ENCODE results near the gene AEBP2. TPM values are rescaled to one million over a fixed set of nuclear protein-coding genes. Genes with fewer than 3 reads are reported as not detected.

The AEBP2 gene
- total and polyA plus RNA-seq, 2 of the 4 experiments (the other 2 are of a cell fraction): 15.5 to 21.7 TPM

GRCh38 chr12:19440916-19441315, 1.6 kb downstream of the AEBP2 start:
- Histone ChIP-seq H3K56ac (ENCODE audit: extremely low read depth, insufficient read depth, low read length) (0 out of 2 replicates have a peak overlapping the region, but pooled peaks have one; percentile 70), H3K18ac (ENCODE audit: low read depth, low read length) (peak overlapping the region; percentile 91), H3K14ac (replicated peaks; ENCODE audit: low read depth, low read length) (no peak overlapping the region), H4K5ac (ENCODE audit: low read depth, low read length) (no peak overlapping the region), H2BK120ac (ENCODE audit: low read depth, low read length) (no peak overlapping the region), H3K79me1 (ENCODE audit: low read depth in 1 of 2, low read length in 2 of 2) (peaks cover 0 to 23% of the 10 kb centered on the region in 2 experiments; a peak in 2 of 4 replicates), H3K36me3 (ENCODE audit: control insufficient read depth, insufficient read depth, low read length) (peaks cover 7% of the 10 kb centered on the region), H3K23ac (ENCODE audit: low read depth, low read length) (peak overlapping the region; percentile 99; the same call in 1 of the 2 replicates), H3K9me3 (ENCODE audit: control insufficient read depth, insufficient read depth, low read length) (no peaks in the 10 kb centered on the region), H4K8ac (ENCODE audit: low read depth in 2 of 2, low read length in 2 of 2) (peak overlapping the region; percentile 86; a peak in 3 of 4 replicates), H4K91ac (ENCODE audit: insufficient read depth, low read depth, low read length) (no peak overlapping the region), H3K27ac (ENCODE audit: insufficient read depth, low read length) (peak overlapping the region; percentile 97; the same call in 1 of the 2 replicates), H3K4me3 (ENCODE audit: insufficient read depth, low read depth, low read length) (peak overlapping the region; percentile 100), H2BK5ac (ENCODE audit: low read depth, low read length, poor library complexity, severe bottlenecking) (peak overlapping the region; percentile 89), H2AK5ac (ENCODE audit: low read depth, low read length) (no peak overlapping the region), H3K9me1 (ENCODE audit: insufficient read depth, low read length) (peaks cover 4% of the 10 kb centered on the region; the same call in 1 of the 2 replicates), H4K20me1 (ENCODE audit: insufficient read depth, low read length) (peaks cover 47% of the 10 kb centered on the region), H3K4me1 (ENCODE audit: control insufficient read depth, insufficient read depth, low read length) (no peaks in the 10 kb centered on the region), H3K4ac (ENCODE audit: low read depth, low read length) (peak overlapping the region; percentile 97; the same call in 1 of the 2 replicates), H2BK20ac (ENCODE audit: low read depth, low read length) (no peak overlapping the region), H3K9ac (ENCODE audit: low read depth, low read length) (peak overlapping the region; percentile 100), H2BK15ac (ENCODE audit: low read depth, low read length) (peak overlapping the region; percentile 50; the same call in 1 of the 3 replicates), H2AK9ac (replicated peaks; ENCODE audit: low read depth, low read length, poor library complexity) (no peak overlapping the region), H2AFZ (replicated peaks; ENCODE audit: low read length, poor library complexity) (no peak overlapping the region), H3K4me2 (ENCODE audit: low read depth, low read length) (peak overlapping the region; percentile 91), H3K27me3 (ENCODE audit: control insufficient read depth, insufficient read depth, low read length) (no peaks in the 10 kb centered on the region)
- ChIA-PET CTCF (interaction anchor here (0.6 kb wide), 1 partner anchor 200 kb away, joined by 4 read pairs; no protein-coding TSS in a partner anchor), POLR2A (ENCODE audit: unreplicated experiment) (no interaction called here)
- TF ChIP-seq MAFK (IDR thresholded peaks at IDR 0.05; ENCODE audit: low read depth, low read length): no peak
- TF ChIP-seq RFX5 (IDR thresholded peaks at IDR 0.05; ENCODE audit: low read depth, low read length): no peak
- dilution Hi-C loops (cut with HindIII; ENCODE audit: low sequenced_read_pairs, unreplicated experiment): no loop called here
- TSS peak; percentile 44 for BruUV-seq (replicated peaks)
- DNase-seq (peak; percentile 40), ATAC-seq (ENCODE audit: low read depth) (no peak)
- in situ Hi-C loops (cut with MboI; ENCODE audit: low sequenced_read_pairs): no loop called here
- intact Hi-C loops (cut with micrococcal nuclease): loop anchor here (5.0 kb wide), 1 partner anchor 49 kb away; no protein-coding TSS in a partner anchor
- 13% methylated on average over 3 of the region's 8 CpGs; no CpG with 5 or more reads in 1 of the 2 experiments for WGBS, 2 experiments (ENCODE audit: extremely low coverage in 2 of 2, insufficient read length in 1 of 2)

Data from IMR-90 (cell line).